ENCODE data around the gene ELF4. TPM values are rescaled to one million over a fixed set of nuclear protein-coding genes. Genes with fewer than 3 reads are reported as not detected.

Gene ELF4
- total RNA-seq, 1 experiment from 2014 or later, result 1.9 TPM

DNA sequence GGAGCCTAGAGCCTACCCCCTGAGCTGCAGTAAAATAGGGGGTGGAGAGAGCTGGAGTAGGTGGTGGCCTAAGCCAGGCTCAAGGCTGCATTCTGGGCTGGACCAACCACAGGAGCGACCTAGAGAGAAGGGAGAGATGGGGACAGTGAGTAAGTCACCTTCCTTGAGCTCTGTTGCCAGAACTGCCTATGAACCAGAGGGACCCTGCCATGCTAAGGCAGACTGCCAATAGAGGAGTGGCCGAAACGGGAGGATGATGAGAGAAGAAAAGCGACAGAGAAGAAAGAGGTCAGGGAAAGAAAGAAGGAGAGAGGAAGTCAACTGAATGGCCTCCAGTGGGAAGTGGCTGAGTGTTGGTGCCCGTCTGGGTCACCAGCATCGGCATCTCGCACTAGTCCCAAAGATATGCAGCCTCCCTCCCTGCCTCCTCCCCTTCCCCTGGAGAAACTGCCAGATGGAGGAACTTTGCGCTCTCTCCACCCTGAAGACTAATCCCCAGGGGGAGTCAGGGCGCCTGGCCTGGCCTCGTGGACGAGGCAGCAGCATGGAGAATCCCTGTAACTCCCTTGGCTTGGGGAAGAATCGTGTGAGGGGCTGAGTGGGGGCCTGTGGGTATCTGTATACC, 28.8 kb downstream of the ELF4 start (continued):
- TF ChIP-seq, protein P1, sequence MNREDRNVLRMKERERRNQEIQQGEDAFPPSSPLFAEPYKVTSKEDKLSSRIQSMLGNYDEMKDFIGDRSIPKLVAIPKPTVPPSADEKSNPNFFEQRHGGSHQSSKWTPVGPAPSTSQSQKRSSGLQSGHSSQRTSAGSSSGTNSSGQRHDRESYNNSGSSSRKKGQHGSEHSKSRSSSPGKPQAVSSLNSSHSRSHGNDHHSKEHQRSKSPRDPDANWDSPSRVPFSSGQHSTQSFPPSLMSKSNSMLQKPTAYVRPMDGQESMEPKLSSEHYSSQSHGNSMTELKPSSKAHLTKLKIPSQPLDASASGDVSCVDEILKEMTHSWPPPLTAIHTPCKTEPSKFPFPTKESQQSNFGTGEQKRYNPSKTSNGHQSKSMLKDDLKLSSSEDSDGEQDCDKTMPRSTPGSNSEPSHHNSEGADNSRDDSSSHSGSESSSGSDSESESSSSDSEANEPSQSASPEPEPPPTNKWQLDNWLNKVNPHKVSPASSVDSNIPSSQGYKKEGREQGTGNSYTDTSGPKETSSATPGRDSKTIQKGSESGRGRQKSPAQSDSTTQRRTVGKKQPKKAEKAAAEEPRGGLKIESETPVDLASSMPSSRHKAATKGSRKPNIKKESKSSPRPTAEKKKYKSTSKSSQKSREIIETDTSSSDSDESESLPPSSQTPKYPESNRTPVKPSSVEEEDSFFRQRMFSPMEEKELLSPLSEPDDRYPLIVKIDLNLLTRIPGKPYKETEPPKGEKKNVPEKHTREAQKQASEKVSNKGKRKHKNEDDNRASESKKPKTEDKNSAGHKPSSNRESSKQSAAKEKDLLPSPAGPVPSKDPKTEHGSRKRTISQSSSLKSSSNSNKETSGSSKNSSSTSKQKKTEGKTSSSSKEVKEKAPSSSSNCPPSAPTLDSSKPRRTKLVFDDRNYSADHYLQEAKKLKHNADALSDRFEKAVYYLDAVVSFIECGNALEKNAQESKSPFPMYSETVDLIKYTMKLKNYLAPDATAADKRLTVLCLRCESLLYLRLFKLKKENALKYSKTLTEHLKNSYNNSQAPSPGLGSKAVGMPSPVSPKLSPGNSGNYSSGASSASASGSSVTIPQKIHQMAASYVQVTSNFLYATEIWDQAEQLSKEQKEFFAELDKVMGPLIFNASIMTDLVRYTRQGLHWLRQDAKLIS (CRISPR knock-in tag; IDR thresholded peaks at IDR 0.05; ENCODE audit: borderline replicate concordance), result no peak
- TF ChIP-seq ZNF281 (CRISPR knock-in tag; IDR thresholded peaks at IDR 0.05) (no peak), IRF2 (CRISPR knock-in tag; IDR thresholded peaks at IDR 0.05; ENCODE audit: borderline replicate concordance, low read depth) (no peak), ZNF121 (CRISPR knock-in tag; IDR thresholded peaks at IDR 0.05) (no peak), SP1 (CRISPR knock-in tag; conservative IDR thresholded peaks at IDR 0.05) (no peak), ZNF232 (CRISPR knock-in tag; IDR thresholded peaks at IDR 0.05) (no peak)

- TF ChIP-seq, protein P2, sequence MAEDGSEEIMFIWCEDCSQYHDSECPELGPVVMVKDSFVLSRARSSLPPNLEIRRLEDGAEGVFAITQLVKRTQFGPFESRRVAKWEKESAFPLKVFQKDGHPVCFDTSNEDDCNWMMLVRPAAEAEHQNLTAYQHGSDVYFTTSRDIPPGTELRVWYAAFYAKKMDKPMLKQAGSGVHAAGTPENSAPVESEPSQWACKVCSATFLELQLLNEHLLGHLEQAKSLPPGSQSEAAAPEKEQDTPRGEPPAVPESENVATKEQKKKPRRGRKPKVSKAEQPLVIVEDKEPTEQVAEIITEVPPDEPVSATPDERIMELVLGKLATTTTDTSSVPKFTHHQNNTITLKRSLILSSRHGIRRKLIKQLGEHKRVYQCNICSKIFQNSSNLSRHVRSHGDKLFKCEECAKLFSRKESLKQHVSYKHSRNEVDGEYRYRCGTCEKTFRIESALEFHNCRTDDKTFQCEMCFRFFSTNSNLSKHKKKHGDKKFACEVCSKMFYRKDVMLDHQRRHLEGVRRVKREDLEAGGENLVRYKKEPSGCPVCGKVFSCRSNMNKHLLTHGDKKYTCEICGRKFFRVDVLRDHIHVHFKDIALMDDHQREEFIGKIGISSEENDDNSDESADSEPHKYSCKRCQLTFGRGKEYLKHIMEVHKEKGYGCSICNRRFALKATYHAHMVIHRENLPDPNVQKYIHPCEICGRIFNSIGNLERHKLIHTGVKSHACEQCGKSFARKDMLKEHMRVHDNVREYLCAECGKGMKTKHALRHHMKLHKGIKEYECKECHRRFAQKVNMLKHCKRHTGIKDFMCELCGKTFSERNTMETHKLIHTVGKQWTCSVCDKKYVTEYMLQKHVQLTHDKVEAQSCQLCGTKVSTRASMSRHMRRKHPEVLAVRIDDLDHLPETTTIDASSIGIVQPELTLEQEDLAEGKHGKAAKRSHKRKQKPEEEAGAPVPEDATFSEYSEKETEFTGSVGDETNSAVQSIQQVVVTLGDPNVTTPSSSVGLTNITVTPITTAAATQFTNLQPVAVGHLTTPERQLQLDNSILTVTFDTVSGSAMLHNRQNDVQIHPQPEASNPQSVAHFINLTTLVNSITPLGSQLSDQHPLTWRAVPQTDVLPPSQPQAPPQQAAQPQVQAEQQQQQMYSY (CRISPR knock-in tag; IDR thresholded peaks at IDR 0.05), result no peak
- TF ChIP-seq ZNF416 (CRISPR knock-in tag; IDR thresholded peaks at IDR 0.05), result no peak
- TF ChIP-seq TCF7 (CRISPR knock-in tag; IDR thresholded peaks at IDR 0.05; ENCODE audit: low read depth), result no peak
- TF ChIP-seq CREM (CRISPR knock-in tag; IDR thresholded peaks at IDR 0.05), result no peak
- TF ChIP-seq MAX (CRISPR knock-in tag; IDR thresholded peaks at IDR 0.05), result no peak
- TF ChIP-seq NR2C2 (CRISPR knock-in tag; IDR thresholded peaks at IDR 0.05), result no peak
- TF ChIP-seq SP1 (CRISPR knock-in tag; conservative IDR thresholded peaks at IDR 0.05), result no peak
- TF ChIP-seq ZNF138 (CRISPR knock-in tag; conservative IDR thresholded peaks at IDR 0.05), result no peak
- TF ChIP-seq, protein P3, sequence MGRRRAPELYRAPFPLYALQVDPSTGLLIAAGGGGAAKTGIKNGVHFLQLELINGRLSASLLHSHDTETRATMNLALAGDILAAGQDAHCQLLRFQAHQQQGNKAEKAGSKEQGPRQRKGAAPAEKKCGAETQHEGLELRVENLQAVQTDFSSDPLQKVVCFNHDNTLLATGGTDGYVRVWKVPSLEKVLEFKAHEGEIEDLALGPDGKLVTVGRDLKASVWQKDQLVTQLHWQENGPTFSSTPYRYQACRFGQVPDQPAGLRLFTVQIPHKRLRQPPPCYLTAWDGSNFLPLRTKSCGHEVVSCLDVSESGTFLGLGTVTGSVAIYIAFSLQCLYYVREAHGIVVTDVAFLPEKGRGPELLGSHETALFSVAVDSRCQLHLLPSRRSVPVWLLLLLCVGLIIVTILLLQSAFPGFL (CRISPR knock-in tag; IDR thresholded peaks at IDR 0.05; ENCODE audit: borderline replicate concordance), result no peak
- no peak for TF ChIP-seq TEAD1 (CRISPR knock-in tag; IDR thresholded peaks at IDR 0.05)
- Mint-ChIP-seq H3K36me3 (no peaks in the 10 kb centered on the region), H3K9me3 (no peaks in the 10 kb centered on the region), H3K4me1 (peaks cover 15% of the 10 kb centered on the region), H3K27ac (no peak overlapping the region), H3K27me3 (ENCODE audit: low read depth) (no peaks in the 10 kb centered on the region), H3K4me3 (no peak overlapping the region)
- ChIA-PET CTCF (interaction anchor here (1.2 to 2.7 kb wide), 6 partner anchors 16 to 480 kb away, joined by 4 to 21 read pairs (median 8); no protein-coding TSS in a partner anchor), POLR2A (interaction anchor here (0.5 kb wide), 1 partner anchor 40 kb away, joined by 4 read pairs; no protein-coding TSS in a partner anchor)
- ATAC-seq (no peak), DNase-seq (ENCODE audit: low spot score) (no peak)
Observed at GRCh38 chrX:130080791-130081367, 29.4 kb downstream of the ELF4 start.

Measured in WTC11 (cell line).